ENCODE results near the gene FKRP.
A peak's percentile ranks its signal among the peaks of the same experiment; 100 is the strongest.

The FKRP gene

GRCh38 chr19:46722004-46722380 is 23.9 kb upstream of the FKRP start:
- Histone ChIP-seq H2AFZ (ENCODE audit: insufficient read depth, low read length, poor library complexity) (no peak overlapping the region), H2BK12ac (ENCODE audit: low read length) (no peak overlapping the region), H3K79me1 (ENCODE audit: low read length) (peaks cover 9% of the 10 kb centered on the region), H3K27ac (ENCODE audit: low read depth, low read length) (no peak overlapping the region), H3K4ac (ENCODE audit: low read depth, low read length) (no peak overlapping the region), H3K9ac (ENCODE audit: low read length) (no peak overlapping the region), H3K4me1 (ENCODE audit: control insufficient read depth in 1 of 2, insufficient read depth in 2 of 2, low read length in 2 of 2) (peaks cover 0 to 6% of the 10 kb centered on the region in 2 experiments), H3K4me3 (ENCODE audit: low read depth, low read length) (no peak overlapping the region), H2AK5ac (ENCODE audit: low read length) (no peak overlapping the region), H3K36me3 (ENCODE audit: control insufficient read depth in 1 of 2, insufficient read depth in 2 of 2, low read length in 2 of 2) (peaks cover 83 to 84% of the 10 kb centered on the region in 2 experiments), H3K4me2 (ENCODE audit: low read length) (no peak overlapping the region), H3K14ac (ENCODE audit: low read length) (no peak overlapping the region), H2BK5ac (ENCODE audit: low read depth, low read length, poor library complexity) (no peak overlapping the region), H4K12ac (ENCODE audit: low read depth, low read length) (no peak overlapping the region), H4K8ac (ENCODE audit: low read depth, low read length) (no peak overlapping the region), H3K23ac (ENCODE audit: low read length) (no peak overlapping the region), H4K91ac (ENCODE audit: low read depth, low read length) (no peak overlapping the region), H3K9me3 (ENCODE audit: insufficient read depth, low read depth, low read length) (no peaks in the 10 kb centered on the region), H2BK120ac (ENCODE audit: insufficient read depth, low read length, poor library complexity) (no peak overlapping the region), H3K27me3 (ENCODE audit: insufficient read depth, low read length) (no peaks in the 10 kb centered on the region), H3K79me2 (ENCODE audit: control insufficient read depth, insufficient read depth, low read length, poor library complexity) (peaks cover 3% of the 10 kb centered on the region), H3K18ac (ENCODE audit: low read length) (no peak overlapping the region)
- WGBS (ENCODE audit: extremely low coverage, insufficient coverage, insufficient read length): no CpG with 5 or more reads among the region's 17 CpGs
- DNase-seq: peak in 1 of 2 donors; percentile 32

- Histone ChIP-seq H3K4ac (ENCODE audit: low read depth, low read length) (no peak overlapping the region), H3K4me2 (ENCODE audit: low read length) (no peak overlapping the region), H3K14ac (ENCODE audit: low read length) (no peak overlapping the region), H3K4me1 (ENCODE audit: control insufficient read depth in 1 of 2, insufficient read depth in 2 of 2, low read length in 2 of 2) (peaks cover 0 to 4% of the 10 kb centered on the region in 2 experiments), H2BK5ac (ENCODE audit: low read depth, low read length, poor library complexity) (no peak overlapping the region), H3K9me3 (ENCODE audit: insufficient read depth, low read depth, low read length) (no peaks in the 10 kb centered on the region), H3K23ac (ENCODE audit: low read length) (no peak overlapping the region), H2BK120ac (ENCODE audit: insufficient read depth, low read length, poor library complexity) (no peak overlapping the region), H4K8ac (ENCODE audit: low read depth, low read length) (no peak overlapping the region), H3K27me3 (ENCODE audit: insufficient read depth, low read length) (no peaks in the 10 kb centered on the region), H4K91ac (ENCODE audit: low read depth, low read length) (no peak overlapping the region), H3K36me3 (ENCODE audit: control insufficient read depth in 1 of 2, insufficient read depth in 2 of 2, low read length in 2 of 2) (peaks cover 88 to 90% of the 10 kb centered on the region in 2 experiments), H2BK12ac (ENCODE audit: low read length) (no peak overlapping the region), H4K12ac (ENCODE audit: low read depth, low read length) (no peak overlapping the region), H3K9ac (ENCODE audit: low read length) (no peak overlapping the region), H2AFZ (ENCODE audit: insufficient read depth, low read length, poor library complexity) (no peak overlapping the region), H3K18ac (ENCODE audit: low read length) (no peak overlapping the region), H3K27ac (ENCODE audit: low read depth, low read length) (no peak overlapping the region), H2AK5ac (ENCODE audit: low read length) (no peak overlapping the region), H3K79me2 (ENCODE audit: control insufficient read depth, insufficient read depth, low read length, poor library complexity) (no peaks in the 10 kb centered on the region), H3K4me3 (ENCODE audit: low read depth, low read length) (no peak overlapping the region), H3K79me1 (ENCODE audit: low read length) (peaks cover 5% of the 10 kb centered on the region)
- WGBS (ENCODE audit: extremely low coverage, insufficient coverage, insufficient read length): no CpG with 5 or more reads among the region's 25 CpGs
- DNase-seq: no peak
These were observed 23.3 kb upstream of the FKRP start for GRCh38 chr19:46722421-46723022.

GRCh38 chr19:46723023-46723461 is 22.8 kb upstream of the FKRP start:
- Histone ChIP-seq H3K9ac (ENCODE audit: low read length) (no peak overlapping the region), H3K23ac (ENCODE audit: low read length) (no peak overlapping the region), H3K14ac (ENCODE audit: low read length) (no peak overlapping the region), H2AK5ac (ENCODE audit: low read length) (no peak overlapping the region), H3K4ac (ENCODE audit: low read depth, low read length) (no peak overlapping the region), H3K9me3 (ENCODE audit: insufficient read depth, low read depth, low read length) (no peaks in the 10 kb centered on the region), H3K36me3 (ENCODE audit: control insufficient read depth in 1 of 2, insufficient read depth in 2 of 2, low read length in 2 of 2) (peaks cover 91 to 95% of the 10 kb centered on the region in 2 experiments), H3K4me2 (ENCODE audit: low read length) (no peak overlapping the region), H4K91ac (ENCODE audit: low read depth, low read length) (no peak overlapping the region), H3K79me1 (ENCODE audit: low read length) (peaks cover 2% of the 10 kb centered on the region), H4K12ac (ENCODE audit: low read depth, low read length) (no peak overlapping the region), H2BK120ac (ENCODE audit: insufficient read depth, low read length, poor library complexity) (no peak overlapping the region), H2AFZ (ENCODE audit: insufficient read depth, low read length, poor library complexity) (no peak overlapping the region), H3K4me3 (ENCODE audit: low read depth, low read length) (no peak overlapping the region), H4K8ac (ENCODE audit: low read depth, low read length) (no peak overlapping the region), H3K18ac (ENCODE audit: low read length) (no peak overlapping the region), H2BK5ac (ENCODE audit: low read depth, low read length, poor library complexity) (no peak overlapping the region), H3K27ac (ENCODE audit: low read depth, low read length) (no peak overlapping the region), H3K4me1 (ENCODE audit: control insufficient read depth in 1 of 2, insufficient read depth in 2 of 2, low read length in 2 of 2) (no peaks in the 10 kb centered on the region), H3K79me2 (ENCODE audit: control insufficient read depth, insufficient read depth, low read length, poor library complexity) (no peaks in the 10 kb centered on the region), H2BK12ac (ENCODE audit: low read length) (no peak overlapping the region), H3K27me3 (ENCODE audit: insufficient read depth, low read length) (no peaks in the 10 kb centered on the region)
- no CpG with 5 or more reads among the region's 16 CpGs for WGBS (ENCODE audit: extremely low coverage, insufficient coverage, insufficient read length)
- DNase-seq: no peak

GRCh38 chr19:46723471-46723870 is 22.4 kb upstream of the FKRP start:
- Histone ChIP-seq H3K4me1 (ENCODE audit: control insufficient read depth in 1 of 2, insufficient read depth in 2 of 2, low read length in 2 of 2) (no peaks in the 10 kb centered on the region), H2BK120ac (ENCODE audit: insufficient read depth, low read length, poor library complexity) (no peak overlapping the region), H3K4me2 (ENCODE audit: low read length) (no peak overlapping the region), H3K9me3 (ENCODE audit: insufficient read depth, low read depth, low read length) (no peaks in the 10 kb centered on the region), H3K79me2 (ENCODE audit: control insufficient read depth, insufficient read depth, low read length, poor library complexity) (no peaks in the 10 kb centered on the region), H3K18ac (ENCODE audit: low read length) (no peak overlapping the region), H3K27me3 (ENCODE audit: insufficient read depth, low read length) (no peaks in the 10 kb centered on the region), H3K36me3 (ENCODE audit: control insufficient read depth in 1 of 2, insufficient read depth in 2 of 2, low read length in 2 of 2) (peaks cover 94 to 98% of the 10 kb centered on the region in 2 experiments), H4K91ac (ENCODE audit: low read depth, low read length) (no peak overlapping the region), H3K9ac (ENCODE audit: low read length) (no peak overlapping the region), H2AFZ (ENCODE audit: insufficient read depth, low read length, poor library complexity) (no peak overlapping the region), H4K8ac (ENCODE audit: low read depth, low read length) (no peak overlapping the region), H2BK12ac (ENCODE audit: low read length) (no peak overlapping the region), H3K79me1 (ENCODE audit: low read length) (peaks cover 2% of the 10 kb centered on the region), H3K4me3 (ENCODE audit: low read depth, low read length) (no peak overlapping the region), H3K4ac (ENCODE audit: low read depth, low read length) (no peak overlapping the region), H3K14ac (ENCODE audit: low read length) (no peak overlapping the region), H3K23ac (ENCODE audit: low read length) (no peak overlapping the region), H4K12ac (ENCODE audit: low read depth, low read length) (no peak overlapping the region), H3K27ac (ENCODE audit: low read depth, low read length) (no peak overlapping the region), H2AK5ac (ENCODE audit: low read length) (no peak overlapping the region), H2BK5ac (ENCODE audit: low read depth, low read length, poor library complexity) (no peak overlapping the region)
- DNase-seq: no peak
- no CpG with 5 or more reads among the region's 6 CpGs for WGBS (ENCODE audit: extremely low coverage, insufficient coverage, insufficient read length)

Measured in trophoblast cell (in vitro differentiated cells and primary cell).